Keratinocyte (primary cell): ENCODE results near the gene MMP12. TPM values are rescaled to one million over a fixed set of nuclear protein-coding genes. Genes with fewer than 3 reads are reported as not detected.

Experiments
- DNase-seq: peaks from one replicate; pipeline ENCODE4 v3.0.0-alpha.2; 2011; ENCODE audit warnings: low read depth, missing footprints, low spot score
- FAIRE-seq: peaks from 2 replicates; lab custom pipeline; 2011; peaks lifted over from hg19 to GRCh38; lab: Jason Lieb, UNC
- H2AFZ ChIP-seq: 2 replicates; pipeline ENCODE4 v1.6.0; 2012; ENCODE audit warnings: low read length, control low read depth, inconsistent platforms; ENCODE audit not compliant: control insufficient read depth
- H3K27ac ChIP-seq: 2 replicates; pipeline ENCODE4 v1.5.1; 2011; ENCODE audit warnings: low read length; ENCODE audit not compliant: control insufficient read depth, insufficient read depth
- H3K27me3 ChIP-seq: 3 replicates; pipeline ENCODE4 v1.6.0; 2011; ENCODE audit warnings: low read length; ENCODE audit not compliant: control insufficient read depth, insufficient read depth; ENCODE audit errors: extremely low read depth
- H3K36me3 ChIP-seq, 2 experiments: 2 replicates in 1 of 2; 3 replicates in 1 of 2; pipeline ENCODE4 v1.5.1; 2011; ENCODE audit warnings: low read length in 2 of 2, mild to moderate bottlenecking in 1 of 2; ENCODE audit not compliant: control insufficient read depth in 2 of 2, insufficient read depth in 2 of 2; ENCODE audit errors: extremely low read depth in 1 of 2
- H3K4me1 ChIP-seq: 3 replicates; pipeline ENCODE4 v1.5.1; 2011; ENCODE audit warnings: low read length; ENCODE audit not compliant: control insufficient read depth, insufficient read depth; ENCODE audit errors: extremely low read depth
- H3K4me2 ChIP-seq: 3 replicates; pipeline ENCODE4 v1.6.0; 2011; ENCODE audit warnings: low read depth, low read length; ENCODE audit not compliant: control insufficient read depth, insufficient read depth; ENCODE audit errors: extremely low read depth
- H3K4me3 ChIP-seq, 3 experiments: fragments of 200-600 bp in 1 of 3; sonication (generic) in 1 of 3; 2 replicates in 2 of 3; 3 replicates in 1 of 3; pipeline ENCODE4 v1.5.1; 2011 to 2016; ENCODE audit warnings: low read length in 3 of 3, mild to moderate bottlenecking in 3 of 3, control low read depth in 2 of 3, inconsistent platforms in 1 of 3, low read depth in 1 of 3, mixed read lengths in 1 of 3, mixed run types in 1 of 3, moderate library complexity in 1 of 3; ENCODE audit not compliant: control insufficient read depth in 2 of 3, insufficient read depth in 2 of 3; ENCODE audit errors: extremely low read depth in 1 of 3
- H3K79me2 ChIP-seq: 2 replicates; pipeline ENCODE4 v1.6.0; 2012; ENCODE audit warnings: low read length; ENCODE audit not compliant: control insufficient read depth, insufficient read depth
- H3K9ac ChIP-seq: 3 replicates; pipeline ENCODE4 v1.6.0; 2011; ENCODE audit warnings: low read length; ENCODE audit not compliant: control insufficient read depth, insufficient read depth; ENCODE audit errors: extremely low read depth
- H3K9me1 ChIP-seq: 3 replicates; pipeline ENCODE4 v1.6.0; 2011; ENCODE audit warnings: low read length; ENCODE audit not compliant: control insufficient read depth, insufficient read depth; ENCODE audit errors: extremely low read depth
- H3K9me3 ChIP-seq: 2 replicates; pipeline ENCODE4 v1.5.1; 2012; ENCODE audit warnings: low read depth, low read length; ENCODE audit not compliant: control insufficient read depth
- H4K20me1 ChIP-seq: 3 replicates; pipeline ENCODE4 v1.6.0; 2011; ENCODE audit warnings: low read length; ENCODE audit not compliant: control insufficient read depth, insufficient read depth; ENCODE audit errors: extremely low read depth
- EZH2 ChIP-seq: IDR thresholded peaks from one replicate; pipeline ENCODE4 v1.6.1; 2012; ENCODE audit warnings: inconsistent platforms, mild to moderate bottlenecking, low read length, moderate library complexity
- dilution Hi-C: fragments of 300-500 bp; cut with MboI; formaldehyde crosslinking; loops from one replicate; pipeline ENCODE4 v1.7.0; 2020; ENCODE audit warnings: low sequenced_read_pairs; ENCODE audit not compliant: extremely low pct_ligation_motif_present
- polyA plus RNA-seq, 5 experiments: library from polyadenylated mRNA; depleted of rRNA in 3 of 5; stranded (reverse) in 3 of 5; stranded (forward) in 1 of 5; unstranded in 1 of 5; fragments of >200 nt; gene quantifications; 1 replicate in 1 of 5; 2 replicates in 3 of 5; 3 replicates in 1 of 5; pipeline versions ENCODE4 v1.2.1 to v1.2.3, GENCODE V29; 2011 to 2012; ENCODE audit warnings: missing spikeins in 2 of 5, low read depth in 1 of 5, low replicate concordance in 1 of 5
- TF ChIP-seq, protein P1 (sequence below), 3 experiments: IDR thresholded peaks in 1 of 3; conservative IDR thresholded peaks in 1 of 3; optimal IDR thresholded peaks in 1 of 3; 2 replicates in 2 of 3; 3 replicates in 1 of 3; pipeline versions ENCODE3 to v1.5.1; 2011; ENCODE audit warnings: low read length in 3 of 3, mild to moderate bottlenecking in 3 of 3, moderate library complexity in 2 of 3, control low read depth in 1 of 3, inconsistent platforms in 1 of 3; ENCODE audit not compliant: insufficient read depth in 2 of 3; ENCODE audit errors: extremely low read depth in 1 of 3

The MMP12 gene
- polyA plus RNA-seq, 1 donor (not counting 4 experiments of a cell fraction or from before 2014, with no cell fraction given) = 0.05 TPM

DNA sequence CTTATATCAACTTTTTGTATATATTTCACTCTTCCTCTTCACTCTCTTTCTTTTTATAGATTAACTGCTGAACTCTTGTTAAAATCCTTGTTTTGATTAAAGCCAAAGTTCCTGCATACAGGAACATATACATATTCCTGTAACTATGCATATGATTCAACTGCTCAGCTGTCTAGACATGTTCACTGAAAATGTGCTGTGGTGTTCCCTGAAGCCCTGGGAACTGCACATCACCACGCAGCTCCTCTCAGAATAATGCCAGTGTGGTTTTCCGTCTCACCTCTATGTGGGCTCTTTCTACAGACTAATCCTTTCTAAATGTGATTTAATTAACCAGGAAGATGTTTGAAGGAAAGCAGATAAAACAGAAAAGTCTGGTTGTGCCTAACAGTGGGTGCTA, 25.6 kb upstream of the MMP12 start:
- peak; percentile 98 for FAIRE-seq

DNA sequence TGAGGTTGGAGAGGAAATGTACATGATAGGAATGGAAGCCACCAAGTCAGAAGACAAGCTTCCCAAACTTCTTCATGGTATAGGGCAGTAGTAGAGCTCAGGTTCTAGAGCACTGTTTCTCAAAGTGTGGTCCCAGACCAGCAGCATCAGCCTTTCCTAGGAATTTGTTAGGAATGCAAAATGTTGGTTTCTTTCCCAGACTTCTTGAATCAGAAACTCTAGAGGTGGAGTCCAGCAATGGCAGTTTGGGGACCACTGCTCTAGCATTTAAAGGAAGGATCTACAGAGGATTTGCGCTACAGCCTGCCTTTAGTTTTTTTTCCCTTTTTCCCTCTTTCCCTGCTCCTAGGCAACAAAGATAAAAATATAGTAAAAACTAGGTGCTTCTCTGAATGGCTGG, 17.0 kb upstream of the MMP12 start:
- DNase-seq (no peak), FAIRE-seq (no peak)
- H3K4me1 ChIP-seq = no peaks in the 10 kb centered on the region
- H3K9me3 ChIP-seq = no peaks in the 10 kb centered on the region
- H4K20me1 ChIP-seq = no peaks in the 10 kb centered on the region
- TF ChIP-seq EZH2 = no peak
- TF ChIP-seq, protein P1, sequence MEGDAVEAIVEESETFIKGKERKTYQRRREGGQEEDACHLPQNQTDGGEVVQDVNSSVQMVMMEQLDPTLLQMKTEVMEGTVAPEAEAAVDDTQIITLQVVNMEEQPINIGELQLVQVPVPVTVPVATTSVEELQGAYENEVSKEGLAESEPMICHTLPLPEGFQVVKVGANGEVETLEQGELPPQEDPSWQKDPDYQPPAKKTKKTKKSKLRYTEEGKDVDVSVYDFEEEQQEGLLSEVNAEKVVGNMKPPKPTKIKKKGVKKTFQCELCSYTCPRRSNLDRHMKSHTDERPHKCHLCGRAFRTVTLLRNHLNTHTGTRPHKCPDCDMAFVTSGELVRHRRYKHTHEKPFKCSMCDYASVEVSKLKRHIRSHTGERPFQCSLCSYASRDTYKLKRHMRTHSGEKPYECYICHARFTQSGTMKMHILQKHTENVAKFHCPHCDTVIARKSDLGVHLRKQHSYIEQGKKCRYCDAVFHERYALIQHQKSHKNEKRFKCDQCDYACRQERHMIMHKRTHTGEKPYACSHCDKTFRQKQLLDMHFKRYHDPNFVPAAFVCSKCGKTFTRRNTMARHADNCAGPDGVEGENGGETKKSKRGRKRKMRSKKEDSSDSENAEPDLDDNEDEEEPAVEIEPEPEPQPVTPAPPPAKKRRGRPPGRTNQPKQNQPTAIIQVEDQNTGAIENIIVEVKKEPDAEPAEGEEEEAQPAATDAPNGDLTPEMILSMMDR (optimal IDR thresholded peaks at IDR 0.05 in 1 of 3, IDR thresholded peaks at IDR 0.05 in 1 of 3, conservative IDR thresholded peaks at IDR 0.05 in 1 of 3; ENCODE audit: extremely low read depth in 1 of 3, insufficient read depth in 2 of 3, low read length in 3 of 3) = no peak
- no peaks in the 10 kb centered on the region for H3K27me3 ChIP-seq
- H3K4me2 ChIP-seq = no peak overlapping the region
- no peaks in the 10 kb centered on the region for H3K9me1 ChIP-seq
- dilution Hi-C loops = no loop called here
- H3K4me3 ChIP-seq = no peak overlapping the region
- H3K27ac ChIP-seq = no peak overlapping the region
- H3K79me2 ChIP-seq = no peaks in the 10 kb centered on the region
- H3K36me3 ChIP-seq = no peaks in the 10 kb centered on the region
- H3K9ac ChIP-seq = no peak overlapping the region
- H2AFZ ChIP-seq = no peak overlapping the region

More for the DNA sequence above, 25.6 kb upstream of the MMP12 start:
- no peaks in the 10 kb centered on the region for H3K27me3 ChIP-seq
- no peaks in the 10 kb centered on the region for H4K20me1 ChIP-seq
- H3K27ac ChIP-seq = peak overlapping the region; percentile 53
- H3K4me3 ChIP-seq = no peak overlapping the region
- H3K4me2 ChIP-seq = peak overlapping the region; percentile 68
- H3K36me3 ChIP-seq = no peaks in the 10 kb centered on the region
- no peaks in the 10 kb centered on the region for H3K79me2 ChIP-seq
- no peak overlapping the region for H3K9ac ChIP-seq
- H3K9me3 ChIP-seq = no peaks in the 10 kb centered on the region
- DNase-seq = no peak
- no peak overlapping the region for H2AFZ ChIP-seq
- dilution Hi-C loops = no loop called here
- no peak for TF ChIP-seq EZH2
- TF ChIP-seq, protein P1 (optimal IDR thresholded peaks at IDR 0.05 in 1 of 3, IDR thresholded peaks at IDR 0.05 in 1 of 3, conservative IDR thresholded peaks at IDR 0.05 in 1 of 3; ENCODE audit: extremely low read depth in 1 of 3, insufficient read depth in 2 of 3, low read length in 3 of 3) = no peak
- no peaks in the 10 kb centered on the region for H3K9me1 ChIP-seq
- peaks cover 11% of the 10 kb centered on the region for H3K4me1 ChIP-seq
